Upper lobe of left lung (tissue), 4 donors: Measurements from ENCODE around the gene GJB4.

Experiments
- CTCF ChIP-seq, 6 experiments: fragments of 450-650 bp in 4 of 6; fragments of 200-600 bp in 2 of 6; sonication (generic) in 2 of 6; IDR thresholded peaks; one replicate each; pipeline ENCODE4 v1.5.1; 2016 to 2019; ENCODE audit warnings: antibody characterized with exemption in 6 of 6
- EP300 ChIP-seq, 4 donors: sonication (generic); formaldehyde crosslinking; IDR thresholded peaks; one replicate each; pipeline ENCODE4 v1.5.1; 2017; ENCODE audit warnings: antibody characterized with exemption in 4 of 4, control low read depth in 2 of 4
- POLR2AphosphoS5 ChIP-seq, 2 donors: sonication (generic); formaldehyde crosslinking; IDR thresholded peaks; one replicate each; pipeline ENCODE4 v1.5.1; 2017; ENCODE audit warnings: antibody characterized with exemption in 2 of 2

GRCh38 chr1:34714386-34714785, 45.2 kb upstream of the GJB4 start:
- TF ChIP-seq CTCF (IDR thresholded peaks at IDR 0.05): no peak
- no peak for TF ChIP-seq POLR2AphosphoS5 (IDR thresholded peaks at IDR 0.05)
- TF ChIP-seq EP300 (IDR thresholded peaks at IDR 0.05): no peak
